Central memory CD8-positive, alpha-beta T cell (primary cell): ENCODE data around the gene CCDC167.
A peak's percentile ranks its signal among the peaks of the same experiment; 100 is the strongest.

Experiments used
- ATAC-seq: fragments of 150-1000 bp; cut with Tn5 transposase; replicated peaks from 2 replicates; pipeline ENCODE4 v1.10.0; 2022; ENCODE audit warnings: mild to moderate bottlenecking, moderate FRiP score, moderate number of reproducible peaks; ENCODE audit not compliant: poor library complexity, severe bottlenecking; ENCODE audit errors: extremely low read depth
- DNase-seq, 2 donors: peaks; one replicate each; pipeline ENCODE4 v3.0.0; 2021; ENCODE audit warnings: low spot score in 2 of 2
- H3K27ac Mint-ChIP-seq: one replicate; pipeline ENCODE4 v1.8.0; 2022; ENCODE audit warnings: low read depth, mild to moderate bottlenecking, moderate library complexity, mixed read lengths
- H3K27me3 Mint-ChIP-seq: one replicate; pipeline ENCODE4 v1.8.0; 2022; ENCODE audit warnings: mixed read lengths
- H3K36me3 Mint-ChIP-seq: one replicate; pipeline ENCODE4 v1.8.0; 2022; ENCODE audit warnings: mild to moderate bottlenecking, moderate library complexity, mixed read lengths; ENCODE audit not compliant: insufficient read depth
- H3K4me1 Mint-ChIP-seq: one replicate; pipeline ENCODE4 v1.8.0; 2022; ENCODE audit warnings: mixed read lengths
- H3K4me3 Mint-ChIP-seq: one replicate; pipeline ENCODE4 v1.8.0; 2022; ENCODE audit warnings: mild to moderate bottlenecking, moderate library complexity, mixed read lengths
- H3K9me3 Mint-ChIP-seq: one replicate; pipeline ENCODE4 v1.8.0; 2022; ENCODE audit warnings: mixed read lengths

Gene CCDC167

GRCh38 chr6:37514321-37514771, 14.7 kb upstream of the CCDC167 start:
- H3K27ac Mint-ChIP-seq, result peak overlapping the region; percentile 98
- peaks cover 95% of the 10 kb centered on the region for H3K4me1 Mint-ChIP-seq
- ATAC-seq (no peak), DNase-seq (peak in 1 of 2 donors; percentile 23)
- H3K9me3 Mint-ChIP-seq, result no peaks in the 10 kb centered on the region
- peak overlapping the region; percentile 79 for H3K4me3 Mint-ChIP-seq
- no peaks in the 10 kb centered on the region for H3K27me3 Mint-ChIP-seq
- peaks cover 38% of the 10 kb centered on the region for H3K36me3 Mint-ChIP-seq

GRCh38 chr6:37513576-37513975, 13.9 kb upstream of the CCDC167 start:
- Mint-ChIP-seq H3K36me3 (peaks cover 35% of the 10 kb centered on the region), H3K27me3 (no peaks in the 10 kb centered on the region), H3K27ac (peak overlapping the region; percentile 98), H3K4me1 (peaks cover 89% of the 10 kb centered on the region), H3K9me3 (no peaks in the 10 kb centered on the region), H3K4me3 (peak overlapping the region; percentile 79)
- ATAC-seq (no peak), DNase-seq (no peak)

GRCh38 chr6:37513155-37513554, 13.5 kb upstream of the CCDC167 start:
- ATAC-seq (no peak), DNase-seq (no peak)
- peak overlapping the region; percentile 79 for H3K4me3 Mint-ChIP-seq
- H3K27me3 Mint-ChIP-seq, result no peaks in the 10 kb centered on the region
- no peaks in the 10 kb centered on the region for H3K9me3 Mint-ChIP-seq
- H3K36me3 Mint-ChIP-seq, result peaks cover 38% of the 10 kb centered on the region
- peak overlapping the region; percentile 98 for H3K27ac Mint-ChIP-seq
- H3K4me1 Mint-ChIP-seq, result peaks cover 89% of the 10 kb centered on the region

- Mint-ChIP-seq H3K4me1 (peaks cover 87% of the 10 kb centered on the region), H3K27ac (peak overlapping the region; percentile 98), H3K4me3 (no peak overlapping the region), H3K27me3 (no peaks in the 10 kb centered on the region), H3K9me3 (no peaks in the 10 kb centered on the region), H3K36me3 (peaks cover 40% of the 10 kb centered on the region)
- DNase-seq (no peak), ATAC-seq (no peak)
Observed at GRCh38 chr6:37512400-37513011, 12.8 kb upstream of the CCDC167 start.

GRCh38 chr6:37511910-37512399, 12.3 kb upstream of the CCDC167 start:
- H3K27ac Mint-ChIP-seq, result no peak overlapping the region
- H3K9me3 Mint-ChIP-seq, result no peaks in the 10 kb centered on the region
- H3K36me3 Mint-ChIP-seq, result peaks cover 35% of the 10 kb centered on the region
- no peak for ATAC-seq
- H3K4me1 Mint-ChIP-seq, result peaks cover 82% of the 10 kb centered on the region
- no peak for DNase-seq
- H3K27me3 Mint-ChIP-seq, result no peaks in the 10 kb centered on the region
- no peak overlapping the region for H3K4me3 Mint-ChIP-seq

GRCh38 chr6:37511201-37511600, 11.5 kb upstream of the CCDC167 start:
- Mint-ChIP-seq H3K4me3 (no peak overlapping the region), H3K4me1 (peaks cover 74% of the 10 kb centered on the region), H3K9me3 (no peaks in the 10 kb centered on the region), H3K27ac (peak overlapping the region; percentile 78), H3K27me3 (no peaks in the 10 kb centered on the region), H3K36me3 (peaks cover 28% of the 10 kb centered on the region)
- DNase-seq (no peak), ATAC-seq (no peak)

GRCh38 chr6:37507690-37508421, 8.2 kb upstream of the CCDC167 start:
- peaks cover 27% of the 10 kb centered on the region for H3K36me3 Mint-ChIP-seq
- H3K27ac Mint-ChIP-seq, result peak overlapping the region; percentile 92
- peak; percentile 55 for ATAC-seq
- no peaks in the 10 kb centered on the region for H3K27me3 Mint-ChIP-seq
- DNase-seq, result no peak
- peak overlapping the region; percentile 17 for H3K4me3 Mint-ChIP-seq
- H3K9me3 Mint-ChIP-seq, result no peaks in the 10 kb centered on the region
- H3K4me1 Mint-ChIP-seq, result peaks cover 69% of the 10 kb centered on the region

GRCh38 chr6:37507077-37507476, 7.4 kb upstream of the CCDC167 start:
- no peak for ATAC-seq
- H3K4me3 Mint-ChIP-seq, result no peak overlapping the region
- H3K36me3 Mint-ChIP-seq, result peaks cover 35% of the 10 kb centered on the region
- H3K27ac Mint-ChIP-seq, result peak overlapping the region; percentile 92
- no peak for DNase-seq
- H3K4me1 Mint-ChIP-seq, result peaks cover 72% of the 10 kb centered on the region
- H3K9me3 Mint-ChIP-seq, result no peaks in the 10 kb centered on the region
- H3K27me3 Mint-ChIP-seq, result no peaks in the 10 kb centered on the region

- H3K36me3 Mint-ChIP-seq, result peaks cover 36% of the 10 kb centered on the region
- peaks cover 71% of the 10 kb centered on the region for H3K4me1 Mint-ChIP-seq
- peak overlapping the region; percentile 99 for H3K27ac Mint-ChIP-seq
- H3K27me3 Mint-ChIP-seq, result no peaks in the 10 kb centered on the region
- ATAC-seq, result no peak
- no peak overlapping the region for H3K4me3 Mint-ChIP-seq
- no peaks in the 10 kb centered on the region for H3K9me3 Mint-ChIP-seq
- DNase-seq, result no peak
Observed at GRCh38 chr6:37506479-37506878, 6.8 kb upstream of the CCDC167 start.

GRCh38 chr6:37504024-37504423, 4.3 kb upstream of the CCDC167 start:
- H3K27me3 Mint-ChIP-seq, result no peaks in the 10 kb centered on the region
- H3K4me1 Mint-ChIP-seq, result peaks cover 67% of the 10 kb centered on the region
- H3K36me3 Mint-ChIP-seq, result peaks cover 40% of the 10 kb centered on the region
- H3K27ac Mint-ChIP-seq, result peak overlapping the region; percentile 99
- peak overlapping the region; percentile 75 for H3K4me3 Mint-ChIP-seq
- no peak for ATAC-seq
- H3K9me3 Mint-ChIP-seq, result no peaks in the 10 kb centered on the region
- DNase-seq, result no peak

GRCh38 chr6:37503309-37503965, 3.7 kb upstream of the CCDC167 start:
- DNase-seq (no peak), ATAC-seq (no peak)
- Mint-ChIP-seq H3K4me3 (peak overlapping the region; percentile 75), H3K27ac (peak overlapping the region; percentile 99), H3K36me3 (peaks cover 39% of the 10 kb centered on the region), H3K9me3 (no peaks in the 10 kb centered on the region), H3K4me1 (peaks cover 68% of the 10 kb centered on the region), H3K27me3 (no peaks in the 10 kb centered on the region)

- DNase-seq, result peak; percentile 60 to 85
- no peaks in the 10 kb centered on the region for H3K9me3 Mint-ChIP-seq
- H3K4me3 Mint-ChIP-seq, result peak overlapping the region; percentile 75
- peak overlapping the region; percentile 99 for H3K27ac Mint-ChIP-seq
- peaks cover 67% of the 10 kb centered on the region for H3K4me1 Mint-ChIP-seq
- peak; percentile 81 for ATAC-seq
- no peaks in the 10 kb centered on the region for H3K27me3 Mint-ChIP-seq
- peaks cover 34% of the 10 kb centered on the region for H3K36me3 Mint-ChIP-seq
Observed at GRCh38 chr6:37502703-37503291, 3.1 kb upstream of the CCDC167 start.
